NCI-H524 treated with DMSO at 0.1 percent for 48 hours (cell line): ENCODE measurements around the gene XYLT1.

ENCODE experiments used
- DNase-seq: peaks from one replicate; lab custom pipeline; 2025; lab: John Stamatoyannopoulos, UW

The XYLT1 gene

DNA sequence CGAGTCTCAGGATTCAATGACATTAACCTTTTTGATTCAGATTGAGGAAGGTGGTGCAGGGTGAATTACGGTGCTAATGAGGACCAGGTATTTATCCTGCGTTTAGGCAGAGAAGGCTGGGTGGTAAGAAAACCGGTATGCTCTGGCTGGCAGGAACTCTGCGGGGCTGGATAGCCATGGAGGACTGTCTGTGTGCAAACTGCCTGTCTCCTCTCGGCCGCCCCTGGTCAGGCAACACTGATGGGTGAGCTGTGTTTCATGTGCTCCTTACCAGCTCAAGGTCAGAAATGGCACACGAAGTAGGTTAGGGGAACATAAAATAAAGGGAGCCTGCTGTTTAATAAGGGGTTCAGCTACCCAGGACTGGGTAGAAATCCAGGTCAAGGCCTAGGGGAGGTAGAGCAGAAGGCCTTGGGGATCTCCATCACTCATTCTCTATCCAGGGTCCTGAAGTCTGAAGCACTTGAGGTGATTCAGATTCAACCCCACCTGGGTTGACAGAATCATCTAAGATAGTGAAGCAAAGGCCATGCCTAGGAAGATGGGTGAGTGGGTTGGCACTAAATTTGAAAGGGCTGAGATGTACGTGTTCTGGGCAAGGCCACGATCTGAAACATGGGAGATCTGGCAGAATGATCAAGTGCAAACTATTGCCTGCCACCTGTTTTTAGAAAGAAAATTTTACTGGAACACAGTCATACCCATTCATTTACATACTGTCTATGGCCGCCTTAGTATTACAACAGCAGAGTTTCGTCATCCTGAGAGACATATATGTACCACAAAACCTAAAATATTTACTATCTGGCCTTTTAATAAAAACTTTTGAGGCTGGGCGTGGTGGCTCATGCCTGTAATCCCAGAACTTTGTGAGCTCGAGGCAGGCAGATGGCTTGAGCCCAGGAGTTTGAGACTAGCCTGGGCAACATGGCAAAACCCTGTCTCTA lies 292.5 kb downstream of the XYLT1 start:
- no peak for DNase-seq

DNA sequence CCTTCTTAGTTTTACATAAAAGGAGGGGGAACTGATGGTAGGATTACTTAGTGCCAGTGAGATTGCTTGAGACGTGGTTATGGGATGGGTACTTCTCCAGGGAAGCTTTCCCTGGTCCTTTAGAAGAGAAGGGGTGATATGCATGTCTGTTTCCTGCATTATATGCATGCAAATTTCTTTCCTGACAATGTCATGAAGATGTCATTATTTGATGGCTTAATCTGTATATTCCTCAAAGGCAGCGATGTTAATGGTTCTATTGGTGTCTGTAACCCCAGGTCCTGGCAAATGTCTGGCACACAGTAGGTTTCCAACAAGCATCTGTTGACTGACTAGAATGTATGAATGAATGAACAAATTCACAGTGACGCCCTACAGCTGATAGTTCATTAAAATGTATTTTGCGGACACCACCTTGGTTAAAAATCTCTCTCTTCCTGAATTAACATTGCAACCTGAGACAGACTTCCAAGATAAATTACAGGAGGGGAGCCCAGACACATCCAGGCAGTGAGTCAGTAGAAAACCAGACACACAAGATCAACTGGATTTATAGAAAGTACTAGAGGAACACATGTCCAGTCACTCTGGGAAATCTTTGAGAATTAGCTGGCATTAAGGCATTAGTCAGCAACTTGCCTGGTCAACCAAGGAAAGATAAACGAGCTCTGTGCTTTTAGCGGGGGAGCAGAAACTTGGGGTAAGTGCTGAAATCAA lies 293.4 kb downstream of the XYLT1 start:
- DNase-seq, result no peak

DNA sequence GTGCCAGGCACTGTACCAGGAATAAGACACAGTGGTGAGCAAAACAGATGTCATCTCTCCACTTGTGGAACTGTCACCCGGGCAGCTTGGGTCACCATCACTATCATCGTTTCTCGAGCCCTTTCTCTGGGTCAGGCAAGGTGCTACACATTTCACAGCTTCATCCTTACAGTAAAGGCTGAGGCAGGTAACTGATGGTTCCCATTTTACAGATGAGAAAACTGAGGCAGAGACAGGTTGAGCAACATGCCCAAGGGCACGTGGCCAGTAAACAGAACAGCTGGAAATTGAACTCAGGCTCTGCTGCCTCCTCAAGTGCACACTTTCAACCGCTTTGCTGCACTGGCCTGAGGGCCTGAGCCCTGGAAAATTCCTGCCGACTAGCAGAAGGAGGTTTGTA lies 294.6 kb downstream of the XYLT1 start:
- no peak for DNase-seq

DNA sequence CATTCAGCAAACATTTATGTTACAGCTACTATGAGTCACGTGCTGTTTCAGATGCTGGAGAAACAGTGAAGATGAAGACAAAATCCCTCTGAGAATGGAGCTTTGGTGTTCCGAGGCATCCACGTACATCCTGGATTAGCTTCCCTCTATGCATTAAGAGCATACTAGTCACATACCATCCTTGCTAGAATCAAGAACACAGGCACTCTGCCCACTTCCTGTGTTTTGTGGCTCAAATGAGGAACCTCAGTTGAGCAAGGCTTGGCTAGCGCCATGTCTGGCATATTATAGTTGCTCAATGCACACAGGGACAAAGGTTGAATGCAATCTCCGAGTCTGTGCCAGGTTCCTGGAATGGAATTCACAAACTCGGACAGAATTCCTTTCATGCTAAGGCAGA lies 297.5 kb downstream of the XYLT1 start:
- no peak for DNase-seq

DNA sequence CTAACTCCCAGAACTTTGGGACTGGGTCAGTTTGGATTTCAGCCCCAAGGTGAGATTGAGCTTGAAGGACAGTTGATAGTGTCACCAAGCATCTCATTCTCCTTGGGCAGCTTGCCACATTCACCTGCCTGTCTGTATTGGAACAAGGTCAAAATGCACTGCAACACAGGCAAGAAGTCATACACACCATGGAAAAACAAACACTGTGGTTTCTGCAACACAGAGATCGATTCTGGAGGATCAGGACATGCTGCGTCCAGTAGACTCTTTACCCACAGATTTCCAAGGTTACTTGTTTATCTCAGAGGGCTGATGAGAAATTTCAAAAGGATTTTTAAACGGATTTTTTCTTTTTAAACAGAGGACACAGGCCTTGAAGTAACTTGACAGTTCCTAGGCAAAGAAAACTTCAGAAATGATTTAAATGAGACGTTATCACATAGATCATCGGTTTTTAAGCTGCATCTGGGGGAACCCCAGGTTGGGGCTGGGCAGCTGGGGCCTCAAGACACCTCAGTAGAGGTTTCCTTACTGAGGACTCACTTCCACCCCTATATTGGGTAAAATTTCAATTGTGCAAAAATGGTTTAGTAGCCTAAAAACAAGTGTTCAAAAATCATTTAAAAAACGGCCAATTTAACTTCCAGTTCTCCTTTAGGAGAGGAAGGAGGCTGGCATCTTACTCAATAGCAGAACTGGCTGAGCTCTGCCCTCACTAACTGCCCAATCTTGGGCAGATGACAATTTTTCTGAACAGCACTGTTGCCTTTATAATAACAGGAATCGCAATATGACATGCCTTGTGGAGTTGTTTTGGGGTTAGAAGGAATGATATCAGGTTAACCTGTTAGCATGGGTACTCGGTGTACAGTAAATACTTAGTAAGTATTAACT lies 299.3 kb downstream of the XYLT1 start:
- no peak for DNase-seq

DNA sequence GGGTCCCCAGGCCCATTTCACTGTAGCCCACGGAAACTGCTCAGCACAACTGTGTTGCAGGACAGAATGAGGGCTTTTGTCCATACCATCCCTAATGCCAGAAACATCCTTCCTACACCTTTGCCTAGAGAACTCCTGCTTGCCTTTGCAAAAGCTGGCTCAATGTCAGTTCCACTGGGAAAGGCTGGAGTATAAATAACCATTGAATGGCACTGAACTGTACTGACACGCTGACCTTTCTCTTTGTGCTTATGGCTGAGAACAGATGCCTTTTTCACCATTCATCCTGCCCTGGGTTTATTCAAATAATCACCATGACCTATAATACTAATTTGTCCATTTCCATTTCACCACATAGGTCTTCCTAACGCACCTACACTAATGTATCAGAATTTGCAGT lies 300.3 kb downstream of the XYLT1 start:
- DNase-seq, result no peak

DNA sequence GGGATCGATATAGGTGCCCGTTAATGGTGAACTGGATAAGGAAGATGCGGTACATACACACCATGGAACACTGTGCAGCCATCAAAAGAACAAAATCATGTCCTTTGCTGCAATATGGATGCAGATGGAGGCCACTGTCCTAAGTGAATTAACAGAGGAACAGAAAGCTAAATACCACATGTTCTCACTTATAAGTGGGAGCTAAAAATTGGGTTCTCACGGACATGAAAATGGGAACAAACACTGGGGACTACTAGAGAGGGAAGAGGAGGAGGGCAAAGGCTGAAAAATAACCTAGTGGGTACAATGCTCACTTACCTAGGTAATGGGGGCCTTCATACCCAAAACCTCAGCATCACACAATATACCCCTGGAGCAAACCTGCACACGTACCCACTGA lies 302.6 kb downstream of the XYLT1 start:
- no peak for DNase-seq

DNA sequence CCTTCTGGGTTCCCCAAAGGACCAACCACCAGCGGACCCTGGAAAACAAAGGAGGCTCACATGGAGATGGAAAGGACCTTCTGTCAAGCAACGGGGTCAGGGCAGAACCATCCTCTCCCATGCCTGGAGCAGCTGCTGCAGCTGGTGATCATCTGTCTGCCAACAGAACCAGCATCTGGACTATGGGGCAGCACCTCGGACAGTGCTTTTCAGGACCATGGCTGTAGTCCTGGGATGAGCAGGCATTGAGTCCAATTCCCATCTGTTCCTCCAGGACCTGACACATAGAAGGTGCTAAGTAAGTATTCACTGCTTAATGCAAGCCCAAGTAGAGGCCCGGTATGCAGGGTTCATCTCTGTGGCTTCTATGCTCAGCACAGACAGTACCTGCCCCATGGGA lies 304.7 kb downstream of the XYLT1 start:
- no peak for DNase-seq

DNA sequence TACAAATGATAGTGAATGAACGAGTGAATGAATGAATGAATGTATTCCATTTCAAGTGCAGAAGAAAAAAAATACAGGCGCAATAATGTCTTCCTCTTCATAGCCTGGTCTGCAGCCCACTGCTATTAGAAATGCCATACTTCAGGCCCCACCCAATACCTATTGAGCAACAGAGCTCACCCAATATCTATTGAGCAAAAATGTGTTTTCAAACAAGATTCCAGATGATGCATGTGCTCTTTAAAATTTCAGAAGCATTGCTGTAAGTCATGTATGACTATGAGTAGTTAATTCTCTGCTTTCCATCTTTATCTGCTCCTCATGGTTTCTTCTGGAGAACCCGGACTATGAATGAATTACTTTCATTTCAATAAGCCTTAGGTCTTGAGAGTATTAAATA lies 308.2 kb downstream of the XYLT1 start:
- DNase-seq, result no peak

DNA sequence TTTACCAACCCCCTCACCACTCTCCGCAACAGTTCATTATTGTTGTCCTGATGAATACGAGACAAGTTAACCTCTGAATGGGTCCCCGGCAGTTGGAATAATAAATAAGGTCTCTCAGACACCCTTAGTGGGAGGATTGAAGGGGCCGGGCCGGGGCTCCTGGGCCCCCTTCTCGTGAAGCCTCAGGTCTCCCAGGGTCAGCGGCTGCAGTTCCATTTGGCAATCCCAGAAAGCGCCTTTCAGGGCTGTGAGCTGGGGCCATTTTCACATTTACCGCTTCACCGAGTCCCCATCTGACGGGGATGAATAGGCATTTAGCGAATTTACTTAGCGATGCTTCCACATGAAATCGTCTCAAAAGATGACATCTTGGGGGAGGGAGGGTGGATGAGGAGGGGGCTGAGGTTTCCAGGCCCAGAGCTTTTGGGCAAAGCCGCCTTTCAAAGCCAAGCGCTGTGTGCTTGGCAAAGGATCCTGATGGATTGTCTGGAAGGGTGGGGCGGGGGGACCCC lies 309.8 kb downstream of the XYLT1 start:
- no peak for DNase-seq

DNA sequence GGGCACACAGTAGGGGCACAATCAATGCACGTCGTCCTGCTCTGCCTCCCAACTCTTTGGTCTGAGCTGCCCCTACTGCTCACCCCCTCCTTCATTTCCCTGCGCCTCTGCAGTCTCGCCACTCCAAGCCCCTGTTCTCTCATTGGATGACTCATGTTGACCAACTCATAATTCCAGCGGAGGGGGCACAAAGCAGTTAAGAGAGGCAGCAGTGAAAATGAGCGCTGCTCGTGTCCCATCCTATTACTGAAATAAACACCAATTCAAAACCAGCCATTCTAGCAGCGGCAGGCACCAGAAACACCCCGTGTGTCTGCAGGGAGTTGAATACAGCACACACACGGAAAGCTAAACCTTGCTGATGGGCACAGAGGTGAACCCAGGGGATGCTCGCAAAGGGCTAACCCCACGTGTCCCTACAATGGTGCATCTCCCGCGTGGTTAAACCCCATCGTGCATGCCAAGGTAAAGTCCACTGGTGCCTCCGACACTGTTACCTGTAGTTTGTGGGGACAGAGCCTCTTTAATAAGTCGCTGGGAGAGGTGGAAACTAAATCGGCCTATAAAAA lies 310.4 kb downstream of the XYLT1 start:
- no peak for DNase-seq

DNA sequence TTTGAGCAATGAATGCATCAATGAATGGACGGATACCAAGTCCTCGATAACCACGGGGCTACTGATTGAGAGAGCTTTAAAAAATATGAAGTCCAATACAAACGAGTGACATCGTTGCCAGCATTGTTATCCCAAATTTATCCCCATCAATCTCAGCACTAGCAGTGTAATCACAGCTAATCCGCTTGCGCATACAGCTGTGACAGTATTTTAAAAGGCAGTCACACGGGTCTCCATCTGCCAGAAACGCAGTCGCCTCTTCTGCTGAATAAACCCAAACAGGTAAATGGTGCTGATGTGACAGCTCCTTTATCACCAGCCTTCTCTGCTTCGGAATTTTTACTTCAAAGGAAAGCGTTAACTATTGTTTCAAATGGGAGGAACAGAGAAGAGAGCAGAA lies 311.1 kb downstream of the XYLT1 start:
- peak; percentile 80 for DNase-seq

DNA sequence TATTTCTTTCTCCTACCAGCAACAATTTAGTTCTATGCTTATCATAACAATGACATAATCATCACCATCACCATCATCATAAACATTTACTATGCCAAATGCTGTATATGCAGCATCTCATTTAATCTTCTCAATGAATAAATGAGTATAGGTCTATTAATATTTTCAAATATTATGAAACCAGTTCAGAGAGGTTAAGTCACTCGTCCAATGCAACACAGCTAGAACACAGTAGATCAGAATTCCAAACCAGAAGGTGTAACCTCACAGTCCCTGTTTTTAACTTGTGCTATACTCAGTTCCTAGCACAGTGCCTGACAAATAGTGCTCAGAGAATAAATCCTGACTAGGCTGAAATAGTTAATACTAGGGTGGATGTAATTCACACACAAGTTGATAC lies 314.8 kb downstream of the XYLT1 start:
- DNase-seq, result no peak

DNA sequence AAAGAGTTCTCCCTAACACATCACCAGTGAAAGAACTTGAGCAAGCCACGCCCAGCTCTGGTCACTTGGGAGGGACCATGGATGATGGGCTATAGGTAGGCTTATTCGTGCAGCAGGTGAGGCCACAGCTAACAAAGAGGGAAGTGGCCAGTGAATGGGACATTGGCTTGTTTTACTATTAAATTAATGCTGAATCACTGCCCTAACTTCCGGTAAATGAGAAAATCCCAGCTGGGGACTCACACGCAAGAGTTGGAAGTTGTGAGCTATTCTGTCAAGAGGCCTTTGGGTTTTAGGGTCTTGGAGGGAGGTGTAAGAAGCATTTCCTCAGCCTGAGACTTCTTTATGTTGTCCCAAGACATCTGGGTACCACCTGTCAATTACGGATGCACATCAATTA lies 315.3 kb downstream of the XYLT1 start:
- DNase-seq, result no peak

DNA sequence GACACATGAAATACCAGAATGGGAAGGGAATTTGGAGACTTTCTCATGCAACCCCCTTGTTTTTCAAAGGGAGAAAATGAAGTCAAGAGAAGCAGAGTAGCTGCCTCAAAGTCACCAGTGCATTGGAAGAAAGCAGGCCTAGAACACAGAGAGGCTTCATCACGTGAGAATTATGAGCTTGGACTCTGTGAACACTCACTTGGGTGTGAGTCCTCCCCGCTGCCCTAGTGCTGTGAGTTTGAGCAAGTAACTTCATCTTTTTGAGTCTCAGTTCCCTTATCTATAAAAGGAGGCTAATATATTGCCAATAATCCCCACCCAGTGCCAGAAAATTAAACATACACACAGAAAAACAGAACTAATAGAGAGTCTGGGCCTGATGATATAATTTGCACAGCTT lies 315.8 kb downstream of the XYLT1 start:
- DNase-seq, result no peak

DNA sequence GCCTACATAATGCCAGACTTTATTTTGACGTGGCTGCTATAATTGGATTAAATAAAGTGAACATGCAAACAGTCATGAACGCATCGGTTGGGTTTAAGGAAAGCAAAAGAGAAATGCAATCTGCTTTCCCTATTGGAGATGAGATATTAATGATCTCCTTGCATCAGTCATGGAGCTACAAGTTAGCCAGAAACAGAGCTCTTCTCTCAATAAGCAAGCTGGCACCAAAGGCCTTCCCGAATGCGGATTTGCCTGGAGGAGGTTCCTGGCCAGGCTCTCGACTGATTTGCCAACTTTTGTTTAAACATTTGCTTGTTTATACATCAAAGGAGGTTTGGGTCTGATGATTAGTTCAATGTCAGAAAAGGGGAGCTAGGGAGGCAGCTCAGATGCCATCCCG lies 318.4 kb downstream of the XYLT1 start:
- DNase-seq, result no peak

DNA sequence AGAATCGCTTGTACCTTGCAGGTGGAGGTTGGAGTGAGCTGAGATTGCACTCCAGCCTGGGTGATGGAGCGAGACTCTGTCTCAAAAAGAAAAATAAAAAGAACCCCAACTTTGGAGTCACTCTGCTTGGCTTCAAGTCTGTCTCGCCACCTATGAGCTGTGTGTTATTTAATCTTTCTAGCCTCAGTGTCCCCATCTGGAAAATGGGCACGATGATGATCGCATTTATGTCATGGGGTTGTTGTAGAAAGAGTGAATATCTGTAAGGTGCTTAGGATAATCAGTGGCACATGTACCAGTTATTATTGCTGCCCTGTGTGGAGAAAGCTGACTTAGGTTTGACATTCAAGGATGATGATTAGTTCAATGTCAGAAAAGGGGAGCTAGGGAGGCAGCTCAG lies 319.4 kb downstream of the XYLT1 start:
- no peak for DNase-seq

DNA sequence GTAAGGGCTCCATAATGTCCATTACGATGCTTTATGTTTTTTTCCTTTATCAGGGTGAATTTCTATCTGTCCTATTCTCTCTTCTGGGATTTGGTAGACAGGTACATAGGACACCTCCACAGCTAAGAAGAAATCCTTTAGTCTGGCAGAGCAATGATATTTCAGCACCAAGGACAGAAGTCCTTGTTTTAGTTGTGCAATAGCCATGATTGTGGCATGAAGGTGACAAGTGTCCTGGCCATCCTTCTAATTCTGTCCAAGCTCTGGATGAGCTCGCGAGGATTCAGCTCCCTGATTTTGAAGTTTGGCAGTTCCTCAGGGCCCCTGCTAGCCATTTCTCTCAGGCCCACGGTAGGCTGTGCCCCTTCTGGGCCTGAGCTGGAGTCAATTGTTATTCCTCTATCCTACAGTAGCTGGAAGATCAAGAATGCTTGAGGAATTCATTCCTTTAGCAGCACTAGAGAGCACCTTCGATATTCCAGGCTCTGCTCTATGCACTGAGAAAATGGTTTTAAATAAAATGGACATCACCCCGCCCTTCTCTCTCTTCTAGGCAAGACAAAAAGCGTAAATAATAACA lies 320.8 kb downstream of the XYLT1 start:
- no peak for DNase-seq

DNA sequence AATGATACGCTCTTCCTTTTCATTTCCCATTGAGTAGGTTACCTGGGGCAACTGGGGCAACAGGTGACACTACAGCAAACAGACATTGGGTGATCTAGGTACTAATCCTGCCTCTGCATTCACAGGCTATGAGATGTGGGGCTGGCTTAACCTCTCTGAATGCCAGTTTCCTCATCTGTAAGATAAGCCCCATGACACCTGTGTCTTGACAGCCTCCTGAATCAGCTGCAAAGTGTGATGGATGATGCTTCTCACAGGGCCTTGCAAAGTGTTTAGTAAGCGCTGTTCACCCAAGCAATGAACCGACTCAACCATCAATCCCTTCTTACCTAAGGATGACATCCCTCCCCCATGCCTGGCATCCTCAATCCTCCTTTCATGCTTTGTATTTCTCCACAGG lies 322.8 kb downstream of the XYLT1 start:
- no peak for DNase-seq

DNA sequence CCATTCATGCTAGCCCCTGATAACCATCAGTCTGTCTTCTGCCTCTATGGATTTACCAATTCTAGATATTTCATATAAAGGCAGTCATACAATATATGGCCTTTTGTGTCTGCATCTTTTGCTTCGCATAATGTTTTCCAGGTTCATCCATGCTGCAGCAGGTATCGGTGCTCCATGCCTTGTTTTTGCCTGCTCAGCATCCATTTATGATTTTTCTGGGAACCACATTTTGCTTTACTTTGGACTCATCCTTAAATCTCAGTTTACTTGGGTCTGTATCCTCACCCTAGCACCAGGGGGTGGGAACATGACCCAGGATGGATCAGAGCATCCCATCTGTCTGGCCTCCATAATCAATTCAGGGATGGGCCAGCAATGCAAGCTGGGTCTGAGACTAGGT lies 325.7 kb downstream of the XYLT1 start:
- no peak for DNase-seq

DNA sequence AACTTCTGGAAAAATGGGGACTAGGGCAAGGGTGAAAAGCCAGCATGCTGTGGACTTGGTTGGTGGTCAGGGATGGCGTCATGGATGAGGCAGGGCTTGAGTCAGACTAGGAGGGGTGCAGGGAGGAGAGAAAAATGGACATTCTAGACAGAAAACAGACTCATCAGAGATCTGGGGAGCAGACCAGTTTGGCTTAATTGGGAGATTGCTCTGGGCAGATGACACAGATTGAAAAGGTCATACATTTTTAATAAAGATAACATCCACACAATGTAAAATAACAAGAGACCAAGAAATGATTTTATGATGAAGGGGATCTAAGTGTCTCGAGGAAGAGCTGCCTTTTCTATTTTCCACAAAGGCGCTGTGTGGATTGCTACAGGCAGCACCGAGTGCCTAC lies 326.3 kb downstream of the XYLT1 start:
- no peak for DNase-seq
